ENCODE measurements around the gene BRD4.

- TF ChIP-seq EZH2 (IDR thresholded peaks at IDR 0.05) (no peak), POLR2AphosphoS5 (IDR thresholded peaks at IDR 0.05; ENCODE audit: borderline replicate concordance, low read depth, low read length) (no peak)
Observed at GRCh38 chr19:15330801-15331418, 1.4 kb downstream of the BRD4 start.
